Uterus (tissue), 4 donors: ENCODE measurements around the gene HDGFL3. TPM values are rescaled to one million over a fixed set of nuclear protein-coding genes. Genes with fewer than 3 reads are reported as not detected.
A peak's percentile ranks its signal among the peaks of the same experiment; 100 is the strongest.

Source experiments
- DNase-seq, 2 donors: peaks; one replicate each; pipeline ENCODE4 v3.0.0-alpha.2; 2019 to 2020
- H3K27ac ChIP-seq, 2 donors: fragments of 200-600 bp; sonication (generic); 1 replicate in 1 of 2; 2 replicates in 1 of 2; pipeline ENCODE4 v1.5.1; 2016 to 2018
- H3K27me3 ChIP-seq, 2 donors: fragments of 200-600 bp; sonication (generic); one replicate each; pipeline ENCODE4 v1.5.1; 2018 to 2019; ENCODE audit warnings: control low read depth in 1 of 2
- H3K36me3 ChIP-seq, 2 donors: fragments of 200-600 bp; sonication (generic); one replicate each; pipeline ENCODE4 v1.5.1; 2019; ENCODE audit warnings: control low read depth in 1 of 2
- H3K4me1 ChIP-seq, 2 donors: fragments of 200-600 bp; sonication (generic); one replicate each; pipeline ENCODE4 v1.5.1; 2018 to 2019; ENCODE audit warnings: control low read depth in 1 of 2
- H3K4me3 ChIP-seq, 2 donors: fragments of 200-600 bp; sonication (generic); 1 replicate in 1 of 2; 2 replicates in 1 of 2; pipeline ENCODE4 v1.5.1; 2018 to 2019; ENCODE audit warnings: mild to moderate bottlenecking in 1 of 2
- H3K9me3 ChIP-seq, 2 donors: fragments of 200-600 bp; sonication (generic); one replicate each; pipeline ENCODE4 v1.5.1; 2019; ENCODE audit warnings: control low read depth in 1 of 2
- POLR2A ChIP-seq, 2 donors: fragments of 450-650 bp; IDR thresholded peaks; one replicate each; pipeline ENCODE4 v1.6.1; 2016; ENCODE audit warnings: antibody characterized with exemption in 2 of 2, mild to moderate bottlenecking in 1 of 2, moderate library complexity in 1 of 2
- intact Hi-C: fragments of 100-400 bp; cut with DNase I; formaldehyde crosslinking; loops from one replicate; pipeline ENCODE4 v1.15.1; 2023; ENCODE audit warnings: low total_unique reads
- total RNA-seq, 4 donors: library from RNA; depleted of rRNA in 3 of 4; stranded (reverse); fragments of >200 nt in 3 of 4; gene quantifications; one replicate each; pipeline versions ENCODE4 v1.1.0 to v1.2.4, GENCODE V29; 2014 to 2023
- TF ChIP-seq, protein P1 (sequence below), 4 experiments: fragments of 200-600 bp in 2 of 4; fragments of 450-650 bp in 2 of 4; sonication (generic) in 2 of 4; IDR thresholded peaks; one replicate each; pipeline ENCODE4 v1.5.1; 2016 to 2019; ENCODE audit warnings: antibody characterized with exemption in 4 of 4, mild to moderate bottlenecking in 2 of 4, moderate library complexity in 1 of 4
- donor health status: DM: yes; HTN: yes; CAD: no.

Gene HDGFL3
- total RNA-seq: 10 to 100 TPM; 12.8 to 70.9 (median 38.1) TPM

DNA sequence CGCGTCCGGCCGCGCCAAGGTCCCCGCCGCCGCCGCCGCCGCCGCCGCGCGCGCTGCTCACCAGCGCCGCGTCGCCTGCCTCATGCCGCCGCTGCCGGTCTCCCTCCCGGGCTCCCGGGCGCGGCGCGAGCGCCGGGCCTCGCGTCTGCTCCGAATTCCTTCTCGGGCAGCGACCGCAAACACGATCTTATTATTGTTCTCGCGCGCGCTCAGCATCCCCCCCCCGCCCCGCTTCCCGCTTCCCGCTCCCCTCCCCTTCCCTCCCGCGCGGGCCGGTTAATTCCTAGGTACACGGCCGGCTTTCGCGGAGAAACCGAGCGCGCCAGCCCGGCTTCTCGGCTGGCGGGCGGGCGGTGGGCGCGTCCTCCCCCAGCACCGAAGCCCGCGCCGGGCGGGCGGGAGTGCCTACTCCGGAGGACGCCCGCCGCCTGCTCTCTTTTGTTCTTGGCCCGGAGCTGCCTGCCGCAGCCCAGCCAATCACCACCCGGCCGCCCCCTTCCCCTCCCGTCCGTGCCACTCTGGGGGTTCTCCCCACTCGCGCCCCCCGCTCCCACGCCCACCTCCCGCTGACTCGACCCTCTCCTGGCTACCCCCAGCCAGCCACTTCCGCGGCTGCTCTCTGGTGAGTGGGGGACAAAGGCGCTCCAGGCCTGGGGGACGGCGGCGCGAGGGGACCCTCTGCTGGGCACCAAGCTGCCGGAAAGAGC lies at the start of gene HDGFL3:
Gene HDGFL3, minus strand, starts transcription at position 164 of the 707 bp plus-strand sequence. CDS start 409 bp downstream, outside the sequence.
- Histone ChIP-seq H3K36me3 (no peaks in the 10 kb centered on the region), H3K27me3 (no peaks in the 10 kb centered on the region), H3K9me3 (no peaks in the 10 kb centered on the region), H3K27ac (peak within 1 kb of the TSS; percentile 92 to 94), H3K4me1 (no peaks in the 10 kb centered on the region), H3K4me3 (peak within 1 kb of the TSS; percentile 78 to 82)
- intact Hi-C loops: loop anchor here (5.0 kb wide), 1 partner anchor 141 kb away; the partner anchor contains the start of gene BTBD1
- TF ChIP-seq, protein P1, sequence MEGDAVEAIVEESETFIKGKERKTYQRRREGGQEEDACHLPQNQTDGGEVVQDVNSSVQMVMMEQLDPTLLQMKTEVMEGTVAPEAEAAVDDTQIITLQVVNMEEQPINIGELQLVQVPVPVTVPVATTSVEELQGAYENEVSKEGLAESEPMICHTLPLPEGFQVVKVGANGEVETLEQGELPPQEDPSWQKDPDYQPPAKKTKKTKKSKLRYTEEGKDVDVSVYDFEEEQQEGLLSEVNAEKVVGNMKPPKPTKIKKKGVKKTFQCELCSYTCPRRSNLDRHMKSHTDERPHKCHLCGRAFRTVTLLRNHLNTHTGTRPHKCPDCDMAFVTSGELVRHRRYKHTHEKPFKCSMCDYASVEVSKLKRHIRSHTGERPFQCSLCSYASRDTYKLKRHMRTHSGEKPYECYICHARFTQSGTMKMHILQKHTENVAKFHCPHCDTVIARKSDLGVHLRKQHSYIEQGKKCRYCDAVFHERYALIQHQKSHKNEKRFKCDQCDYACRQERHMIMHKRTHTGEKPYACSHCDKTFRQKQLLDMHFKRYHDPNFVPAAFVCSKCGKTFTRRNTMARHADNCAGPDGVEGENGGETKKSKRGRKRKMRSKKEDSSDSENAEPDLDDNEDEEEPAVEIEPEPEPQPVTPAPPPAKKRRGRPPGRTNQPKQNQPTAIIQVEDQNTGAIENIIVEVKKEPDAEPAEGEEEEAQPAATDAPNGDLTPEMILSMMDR (IDR thresholded peaks at IDR 0.05): no peak
- no peak for TF ChIP-seq POLR2A (IDR thresholded peaks at IDR 0.05)
- peak; percentile 64 to 70 for DNase-seq

DNA sequence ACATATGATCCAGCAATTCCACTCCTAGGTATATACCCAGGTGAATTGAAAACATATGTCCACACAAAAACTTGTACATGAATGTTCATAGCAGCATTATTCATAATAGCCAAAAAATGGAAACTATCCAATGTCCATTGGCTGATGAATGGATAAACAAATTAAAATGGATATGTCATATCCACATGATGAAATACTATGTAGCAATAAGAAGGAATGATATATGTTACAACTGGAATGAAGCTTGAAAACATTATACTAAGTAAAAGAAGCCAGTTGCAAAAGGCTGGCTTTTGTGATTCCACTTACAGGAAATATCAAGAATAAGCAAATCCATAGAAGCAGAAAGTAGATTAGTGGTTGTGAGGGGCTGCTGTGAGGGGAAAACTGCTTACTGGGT lies 43.2 kb upstream of the HDGFL3 start:
- no peak for DNase-seq
- H3K4me3 ChIP-seq: no peak overlapping the region
- TF ChIP-seq POLR2A (IDR thresholded peaks at IDR 0.05): no peak
- TF ChIP-seq, protein P1 (IDR thresholded peaks at IDR 0.05): no peak
- no peaks in the 10 kb centered on the region for H3K27me3 ChIP-seq
- no peaks in the 10 kb centered on the region for H3K9me3 ChIP-seq
- H3K36me3 ChIP-seq: no peaks in the 10 kb centered on the region
- no peaks in the 10 kb centered on the region for H3K4me1 ChIP-seq
- intact Hi-C loops: no loop called here
- no peak overlapping the region for H3K27ac ChIP-seq

DNA sequence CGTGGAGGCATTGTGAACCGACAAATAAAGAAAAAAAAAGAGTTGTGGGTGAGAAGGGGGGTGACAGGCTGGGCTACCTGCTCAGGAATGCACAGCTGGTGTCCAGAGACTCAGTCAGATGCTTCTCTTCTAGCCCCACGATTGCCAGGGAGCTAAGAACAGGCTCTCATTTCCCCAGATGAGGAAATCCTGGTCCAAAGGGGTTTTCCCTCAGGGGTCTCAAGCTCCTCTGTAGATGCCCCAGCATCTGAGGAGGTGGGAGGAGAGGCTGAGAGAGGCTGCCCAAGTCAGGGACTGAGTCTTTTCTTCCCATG lies 41.4 kb upstream of the HDGFL3 start:
- DNase-seq: no peak
- no peak for TF ChIP-seq POLR2A (IDR thresholded peaks at IDR 0.05)
- TF ChIP-seq, protein P1 (IDR thresholded peaks at IDR 0.05): no peak
- no peak overlapping the region for H3K27ac ChIP-seq
- no peaks in the 10 kb centered on the region for H3K27me3 ChIP-seq
- H3K4me3 ChIP-seq: no peak overlapping the region
- no peaks in the 10 kb centered on the region for H3K9me3 ChIP-seq
- H3K4me1 ChIP-seq: no peaks in the 10 kb centered on the region
- intact Hi-C loops: no loop called here
- H3K36me3 ChIP-seq: no peaks in the 10 kb centered on the region

DNA sequence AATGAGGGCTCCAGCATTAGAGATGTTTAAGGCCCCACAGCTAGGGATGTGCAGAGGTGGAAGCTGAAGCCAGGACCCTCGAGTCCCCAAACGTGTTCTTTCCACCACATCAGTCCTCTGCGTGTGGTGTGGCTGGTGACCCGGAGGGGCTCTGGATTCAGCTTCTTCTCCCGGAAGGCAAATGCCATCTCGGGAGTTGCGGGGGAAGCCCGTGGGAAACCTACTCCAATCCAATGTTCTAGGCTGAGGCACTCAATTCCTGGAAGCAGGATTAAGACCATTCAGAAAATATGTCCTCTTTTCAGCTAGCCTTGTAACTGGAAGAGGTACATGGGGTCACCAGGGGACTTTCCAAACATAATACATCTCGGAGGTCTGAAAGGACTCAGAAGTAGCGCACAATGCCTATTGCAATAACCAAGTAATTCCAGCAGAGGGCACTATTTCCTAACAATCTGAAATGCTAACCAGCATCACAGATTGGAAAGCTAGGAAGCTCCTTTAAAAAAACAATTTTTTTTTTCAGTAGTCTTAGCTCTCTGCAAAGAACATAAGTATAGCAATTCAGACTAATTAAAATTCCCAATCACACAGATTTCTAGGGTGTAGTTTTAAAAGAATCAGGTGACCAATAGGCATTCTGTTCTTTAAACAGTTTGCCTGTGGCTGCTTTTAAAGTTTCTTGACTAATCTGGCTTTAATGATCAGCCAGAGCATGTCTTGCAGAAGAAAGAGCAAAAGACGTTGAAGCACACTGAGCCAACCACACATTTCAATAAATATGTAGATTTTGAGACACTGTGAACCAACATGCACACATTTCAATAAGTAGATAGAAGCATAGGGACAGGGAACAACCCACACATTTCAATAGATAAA lies 40.8 kb upstream of the HDGFL3 start:
- intact Hi-C loops: no loop called here
- Histone ChIP-seq H3K9me3 (no peaks in the 10 kb centered on the region), H3K4me3 (no peak overlapping the region), H3K36me3 (no peaks in the 10 kb centered on the region), H3K4me1 (no peaks in the 10 kb centered on the region), H3K27me3 (no peaks in the 10 kb centered on the region), H3K27ac (no peak overlapping the region)
- DNase-seq: no peak
- TF ChIP-seq, protein P1 (IDR thresholded peaks at IDR 0.05): peak; percentile 77 to 88 (median 84)
- TF ChIP-seq POLR2A (IDR thresholded peaks at IDR 0.05): no peak

DNA sequence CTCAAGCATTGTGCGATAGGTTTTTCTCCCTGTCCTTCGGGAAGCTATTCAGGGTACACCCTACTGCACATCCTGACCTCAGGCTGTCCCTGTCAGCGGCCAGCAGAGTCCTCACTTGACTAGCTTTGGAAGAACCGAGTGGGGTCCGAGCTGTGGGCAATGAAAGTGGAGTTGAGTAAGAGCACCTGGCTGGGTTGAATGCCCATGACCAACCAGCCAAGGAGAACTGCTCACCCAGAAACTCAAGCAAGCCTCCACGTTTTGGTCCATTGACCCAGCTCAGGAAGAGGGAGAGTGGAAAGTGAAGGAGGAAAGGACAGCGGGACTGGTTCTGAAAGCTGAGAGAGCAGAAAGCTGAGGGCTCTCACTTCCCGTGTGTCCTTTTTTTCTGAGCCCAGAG lies 36.0 kb upstream of the HDGFL3 start:
- H3K9me3 ChIP-seq: no peaks in the 10 kb centered on the region
- no peaks in the 10 kb centered on the region for H3K36me3 ChIP-seq
- no peak for DNase-seq
- no peak overlapping the region for H3K4me3 ChIP-seq
- no peaks in the 10 kb centered on the region for H3K27me3 ChIP-seq
- intact Hi-C loops: no loop called here
- TF ChIP-seq, protein P1 (IDR thresholded peaks at IDR 0.05): no peak
- TF ChIP-seq POLR2A (IDR thresholded peaks at IDR 0.05): no peak
- no peak overlapping the region for H3K27ac ChIP-seq
- H3K4me1 ChIP-seq: no peaks in the 10 kb centered on the region
